ENCODE results near the gene TRAPPC8.
"Not testable (repeated sequence)": the region's sequence is repeated elsewhere in the genome, so short reads cannot be mapped to it uniquely, and the experiment has no call there.

The TRAPPC8 gene

DNA sequence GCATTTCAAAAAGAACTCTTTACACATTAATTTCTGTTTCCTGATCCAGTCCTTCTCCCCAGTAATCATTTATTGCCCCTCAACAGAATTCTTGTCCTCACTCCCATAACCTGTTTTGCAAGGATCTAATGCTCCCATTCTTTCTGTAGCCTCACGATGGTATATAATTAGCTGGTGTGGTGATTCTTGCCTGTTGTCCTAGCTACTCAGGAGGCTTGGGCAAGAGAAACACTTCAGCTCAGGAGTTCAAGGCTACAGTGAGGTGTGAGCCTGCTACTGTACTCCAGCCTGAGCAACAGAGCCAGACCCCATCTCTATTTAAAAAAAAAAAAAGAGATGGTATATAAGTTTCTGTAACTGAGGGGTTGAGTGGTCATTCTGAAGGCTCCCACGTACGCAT is 7.7 kb upstream of the TRAPPC8 start:
- no peak for TF ChIP-seq SPI1 (IDR thresholded peaks at IDR 0.05; ENCODE audit: borderline replicate concordance, low read depth)
- TF ChIP-seq, protein P1, sequence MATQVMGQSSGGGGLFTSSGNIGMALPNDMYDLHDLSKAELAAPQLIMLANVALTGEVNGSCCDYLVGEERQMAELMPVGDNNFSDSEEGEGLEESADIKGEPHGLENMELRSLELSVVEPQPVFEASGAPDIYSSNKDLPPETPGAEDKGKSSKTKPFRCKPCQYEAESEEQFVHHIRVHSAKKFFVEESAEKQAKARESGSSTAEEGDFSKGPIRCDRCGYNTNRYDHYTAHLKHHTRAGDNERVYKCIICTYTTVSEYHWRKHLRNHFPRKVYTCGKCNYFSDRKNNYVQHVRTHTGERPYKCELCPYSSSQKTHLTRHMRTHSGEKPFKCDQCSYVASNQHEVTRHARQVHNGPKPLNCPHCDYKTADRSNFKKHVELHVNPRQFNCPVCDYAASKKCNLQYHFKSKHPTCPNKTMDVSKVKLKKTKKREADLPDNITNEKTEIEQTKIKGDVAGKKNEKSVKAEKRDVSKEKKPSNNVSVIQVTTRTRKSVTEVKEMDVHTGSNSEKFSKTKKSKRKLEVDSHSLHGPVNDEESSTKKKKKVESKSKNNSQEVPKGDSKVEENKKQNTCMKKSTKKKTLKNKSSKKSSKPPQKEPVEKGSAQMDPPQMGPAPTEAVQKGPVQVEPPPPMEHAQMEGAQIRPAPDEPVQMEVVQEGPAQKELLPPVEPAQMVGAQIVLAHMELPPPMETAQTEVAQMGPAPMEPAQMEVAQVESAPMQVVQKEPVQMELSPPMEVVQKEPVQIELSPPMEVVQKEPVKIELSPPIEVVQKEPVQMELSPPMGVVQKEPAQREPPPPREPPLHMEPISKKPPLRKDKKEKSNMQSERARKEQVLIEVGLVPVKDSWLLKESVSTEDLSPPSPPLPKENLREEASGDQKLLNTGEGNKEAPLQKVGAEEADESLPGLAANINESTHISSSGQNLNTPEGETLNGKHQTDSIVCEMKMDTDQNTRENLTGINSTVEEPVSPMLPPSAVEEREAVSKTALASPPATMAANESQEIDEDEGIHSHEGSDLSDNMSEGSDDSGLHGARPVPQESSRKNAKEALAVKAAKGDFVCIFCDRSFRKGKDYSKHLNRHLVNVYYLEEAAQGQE (IDR thresholded peaks at IDR 0.05; ENCODE audit: insufficient replicate concordance, low read depth): no peak
- TF ChIP-seq, protein P2, sequence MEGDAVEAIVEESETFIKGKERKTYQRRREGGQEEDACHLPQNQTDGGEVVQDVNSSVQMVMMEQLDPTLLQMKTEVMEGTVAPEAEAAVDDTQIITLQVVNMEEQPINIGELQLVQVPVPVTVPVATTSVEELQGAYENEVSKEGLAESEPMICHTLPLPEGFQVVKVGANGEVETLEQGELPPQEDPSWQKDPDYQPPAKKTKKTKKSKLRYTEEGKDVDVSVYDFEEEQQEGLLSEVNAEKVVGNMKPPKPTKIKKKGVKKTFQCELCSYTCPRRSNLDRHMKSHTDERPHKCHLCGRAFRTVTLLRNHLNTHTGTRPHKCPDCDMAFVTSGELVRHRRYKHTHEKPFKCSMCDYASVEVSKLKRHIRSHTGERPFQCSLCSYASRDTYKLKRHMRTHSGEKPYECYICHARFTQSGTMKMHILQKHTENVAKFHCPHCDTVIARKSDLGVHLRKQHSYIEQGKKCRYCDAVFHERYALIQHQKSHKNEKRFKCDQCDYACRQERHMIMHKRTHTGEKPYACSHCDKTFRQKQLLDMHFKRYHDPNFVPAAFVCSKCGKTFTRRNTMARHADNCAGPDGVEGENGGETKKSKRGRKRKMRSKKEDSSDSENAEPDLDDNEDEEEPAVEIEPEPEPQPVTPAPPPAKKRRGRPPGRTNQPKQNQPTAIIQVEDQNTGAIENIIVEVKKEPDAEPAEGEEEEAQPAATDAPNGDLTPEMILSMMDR (IDR thresholded peaks at IDR 0.05; ENCODE audit: insufficient read depth, low read length): no peak
- TF ChIP-seq POLR2AphosphoS5 (IDR thresholded peaks at IDR 0.05; ENCODE audit: low read depth): no peak
- no peak for TF ChIP-seq GABPA (IDR thresholded peaks at IDR 0.05; ENCODE audit: low read depth)
- no peaks in the 10 kb centered on the region for H3K27me3 ChIP-seq (ENCODE audit: insufficient read depth, poor library complexity, severe bottlenecking)
- no peak overlapping the region for H3K4me3 ChIP-seq (replicated peaks; ENCODE audit: insufficient read depth, low read length)
- no peak overlapping the region for H3K27ac ChIP-seq (replicated peaks)
- no peak for DNase-seq (ENCODE audit: low read depth in 1 of 2, low spot score in 1 of 2)

DNA sequence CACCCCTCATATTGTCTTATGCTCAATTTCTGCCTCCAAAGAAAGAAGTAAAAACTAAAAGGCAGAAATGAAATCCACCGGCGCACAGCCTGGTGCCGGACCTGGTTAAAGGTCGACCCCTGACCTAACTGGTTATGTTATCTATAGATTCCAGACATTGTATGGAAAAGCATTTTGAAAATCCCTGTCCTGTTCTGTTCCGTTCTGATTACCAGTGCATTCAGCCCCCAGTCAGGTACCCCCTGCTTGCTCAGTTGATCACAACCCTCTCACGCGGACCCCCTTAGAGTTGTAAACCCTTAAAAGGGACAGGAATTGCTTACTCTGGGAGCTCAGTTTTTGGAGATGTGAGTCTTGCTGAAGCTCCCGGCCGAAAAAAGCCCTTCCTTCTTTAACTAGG is 5.4 kb upstream of the TRAPPC8 start:
- H3K4me3 ChIP-seq (replicated peaks; ENCODE audit: insufficient read depth, low read length); H3K27ac ChIP-seq (replicated peaks); DNase-seq (ENCODE audit: low read depth in 1 of 2, low spot score in 1 of 2); H3K27me3 ChIP-seq (ENCODE audit: insufficient read depth, poor library complexity, severe bottlenecking): not testable (repeated sequence)

DNA sequence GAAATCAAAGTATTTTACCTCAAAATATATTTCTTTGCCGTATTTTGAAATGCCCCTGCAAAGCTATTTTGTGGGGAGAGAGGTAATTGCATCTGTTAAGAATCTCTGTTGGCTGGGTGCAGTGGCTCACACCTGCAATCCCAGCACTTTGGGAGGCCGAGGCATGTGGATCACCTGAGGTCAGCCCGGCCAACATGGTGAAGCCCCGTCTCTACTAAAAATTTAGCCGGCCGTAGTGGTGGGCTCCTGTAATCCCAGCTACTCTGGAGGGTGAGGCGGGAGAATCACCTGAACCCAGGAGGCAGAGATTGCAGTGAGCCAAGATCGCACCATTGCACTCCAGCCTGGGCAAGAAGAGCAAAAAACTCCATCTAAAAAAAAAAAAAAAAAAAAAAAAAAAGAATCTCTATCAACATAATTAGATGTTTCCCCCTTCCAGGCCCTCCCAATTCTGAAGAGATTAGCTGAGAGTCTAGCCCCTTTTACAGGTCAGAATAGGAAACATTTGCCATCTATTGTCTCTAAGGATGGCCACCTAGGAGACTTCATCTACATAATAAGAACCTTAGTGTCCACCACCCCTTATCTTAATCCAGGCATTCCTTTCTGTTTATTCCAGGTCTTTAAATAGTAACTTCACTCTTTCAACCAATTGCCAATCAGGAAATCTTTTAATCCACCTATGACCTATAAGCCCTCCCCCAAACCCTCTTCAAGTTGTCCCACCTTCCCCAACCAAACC is 3.5 kb upstream of the TRAPPC8 start:
- Histone ChIP-seq H3K27me3 (ENCODE audit: insufficient read depth, poor library complexity, severe bottlenecking) (no peaks in the 10 kb centered on the region), H3K4me3 (replicated peaks; ENCODE audit: insufficient read depth, low read length) (no peak overlapping the region), H3K27ac (replicated peaks) (no peak overlapping the region)
- TF ChIP-seq POLR2AphosphoS5 (IDR thresholded peaks at IDR 0.05; ENCODE audit: low read depth): no peak
- TF ChIP-seq, protein P1 (IDR thresholded peaks at IDR 0.05; ENCODE audit: insufficient replicate concordance, low read depth): no peak
- TF ChIP-seq GABPA (IDR thresholded peaks at IDR 0.05; ENCODE audit: low read depth): no peak
- no peak for TF ChIP-seq SPI1 (IDR thresholded peaks at IDR 0.05; ENCODE audit: borderline replicate concordance, low read depth)
- TF ChIP-seq, protein P2 (IDR thresholded peaks at IDR 0.05; ENCODE audit: insufficient read depth, low read length): no peak
- no peak for DNase-seq (ENCODE audit: low read depth in 1 of 2, low spot score in 1 of 2)

DNA sequence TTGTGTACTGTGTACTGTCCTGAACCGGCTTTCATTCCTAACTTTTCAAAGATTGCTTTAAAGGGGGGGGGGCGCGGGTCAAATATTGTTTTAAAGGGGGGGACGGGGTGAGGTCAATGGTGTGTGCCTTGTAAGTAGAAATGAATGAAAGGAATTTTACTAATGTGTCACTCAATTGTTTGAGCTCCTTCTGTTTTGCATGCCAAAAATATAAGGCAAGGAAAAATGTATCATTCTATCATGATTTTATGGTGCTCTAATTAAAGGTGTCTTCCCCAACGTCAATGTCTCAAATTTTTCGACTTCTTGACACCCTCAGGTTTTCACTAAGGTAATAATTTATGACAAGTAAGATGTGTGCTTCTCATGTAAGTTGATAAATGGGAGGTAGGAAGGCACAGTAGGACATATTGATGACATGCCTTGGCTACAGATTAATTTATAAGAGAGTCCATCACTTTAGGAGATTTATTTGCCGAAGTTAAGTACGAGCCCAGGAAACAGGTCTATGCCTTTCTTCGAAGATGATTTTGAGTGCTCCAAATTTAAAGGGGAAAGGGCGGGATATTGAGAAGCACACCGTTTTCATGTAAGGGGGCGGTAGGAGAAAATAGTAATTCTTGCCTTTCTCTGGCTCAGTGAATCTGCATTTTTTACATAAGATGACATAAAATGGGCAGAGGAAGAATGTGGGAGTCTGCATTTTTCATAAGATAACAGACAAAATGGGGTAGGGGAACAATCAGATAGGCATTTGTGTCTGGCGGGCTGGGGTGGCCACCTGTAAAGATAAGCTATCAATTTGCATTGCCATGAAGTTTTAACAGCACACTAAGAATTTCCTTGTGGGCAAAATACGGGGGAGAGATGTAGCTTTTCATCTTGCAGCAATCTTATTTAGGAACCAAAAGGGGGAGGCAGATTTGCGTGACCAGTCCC is 1.2 kb upstream of the TRAPPC8 start:
- Histone ChIP-seq H3K27ac (replicated peaks) (peak overlapping the region; percentile 72), H3K27me3 (ENCODE audit: insufficient read depth, poor library complexity, severe bottlenecking) (no peaks in the 10 kb centered on the region), H3K4me3 (replicated peaks; ENCODE audit: insufficient read depth, low read length) (peak overlapping the region; percentile 61)
- no peak for DNase-seq (ENCODE audit: low read depth in 1 of 2, low spot score in 1 of 2)
- TF ChIP-seq SPI1 (IDR thresholded peaks at IDR 0.05; ENCODE audit: borderline replicate concordance, low read depth): no peak
- TF ChIP-seq, protein P1 (IDR thresholded peaks at IDR 0.05; ENCODE audit: insufficient replicate concordance, low read depth): no peak
- no peak for TF ChIP-seq GABPA (IDR thresholded peaks at IDR 0.05; ENCODE audit: low read depth)
- TF ChIP-seq, protein P2 (IDR thresholded peaks at IDR 0.05; ENCODE audit: insufficient read depth, low read length): no peak
- no peak for TF ChIP-seq POLR2AphosphoS5 (IDR thresholded peaks at IDR 0.05; ENCODE audit: low read depth)
